ENCODE measurements around the gene EEPD1. TPM values are rescaled to one million over a fixed set of nuclear protein-coding genes. Genes with fewer than 3 reads are reported as not detected.

The EEPD1 gene
- total RNA-seq, 1 donor from 2014 or later = 14.0 TPM

- H3K36me3 ChIP-seq = peaks cover 0 to 13% of the 10 kb centered on the region in 2 donors
- peaks cover 0 to 15% of the 10 kb centered on the region in 2 donors for H3K4me1 ChIP-seq
- H3K4me3 ChIP-seq = no peak overlapping the region
- intact Hi-C loops (cut with DNase I) = no loop called here
- no peaks in the 10 kb centered on the region for H3K27me3 ChIP-seq
- peak overlapping the region in 1 of 2 donors; percentile 37 for H3K27ac ChIP-seq
- DNase-seq (ENCODE audit: low spot score in 2 of 2) = no peak
- no peaks in the 10 kb centered on the region for H3K9me3 ChIP-seq
- TF ChIP-seq, protein P1, sequence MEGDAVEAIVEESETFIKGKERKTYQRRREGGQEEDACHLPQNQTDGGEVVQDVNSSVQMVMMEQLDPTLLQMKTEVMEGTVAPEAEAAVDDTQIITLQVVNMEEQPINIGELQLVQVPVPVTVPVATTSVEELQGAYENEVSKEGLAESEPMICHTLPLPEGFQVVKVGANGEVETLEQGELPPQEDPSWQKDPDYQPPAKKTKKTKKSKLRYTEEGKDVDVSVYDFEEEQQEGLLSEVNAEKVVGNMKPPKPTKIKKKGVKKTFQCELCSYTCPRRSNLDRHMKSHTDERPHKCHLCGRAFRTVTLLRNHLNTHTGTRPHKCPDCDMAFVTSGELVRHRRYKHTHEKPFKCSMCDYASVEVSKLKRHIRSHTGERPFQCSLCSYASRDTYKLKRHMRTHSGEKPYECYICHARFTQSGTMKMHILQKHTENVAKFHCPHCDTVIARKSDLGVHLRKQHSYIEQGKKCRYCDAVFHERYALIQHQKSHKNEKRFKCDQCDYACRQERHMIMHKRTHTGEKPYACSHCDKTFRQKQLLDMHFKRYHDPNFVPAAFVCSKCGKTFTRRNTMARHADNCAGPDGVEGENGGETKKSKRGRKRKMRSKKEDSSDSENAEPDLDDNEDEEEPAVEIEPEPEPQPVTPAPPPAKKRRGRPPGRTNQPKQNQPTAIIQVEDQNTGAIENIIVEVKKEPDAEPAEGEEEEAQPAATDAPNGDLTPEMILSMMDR (IDR thresholded peaks at IDR 0.05) = no peak
These were observed 135.4 kb downstream of the EEPD1 start for GRCh38 chr7:36288501-36288900.

- H3K27ac ChIP-seq = peak overlapping the region; percentile 89 to 90
- H3K4me1 ChIP-seq = peaks cover 0 to 12% of the 10 kb centered on the region in 2 donors
- peak; percentile 29 to 84 for DNase-seq (ENCODE audit: low spot score in 2 of 2)
- H3K36me3 ChIP-seq = peaks cover 0 to 13% of the 10 kb centered on the region in 2 donors
- no peaks in the 10 kb centered on the region for H3K9me3 ChIP-seq
- no peaks in the 10 kb centered on the region for H3K27me3 ChIP-seq
- no peak overlapping the region for H3K4me3 ChIP-seq
- intact Hi-C loops (cut with DNase I) = loop anchor here (2.0 to 10.0 kb wide), 5 partner anchors 63 to 595 kb away; partner anchors contain the start of genes EEPD1 and HERPUD2
- TF ChIP-seq, protein P1 (IDR thresholded peaks at IDR 0.05) = no peak
These were observed 137.0 kb downstream of the EEPD1 start for GRCh38 chr7:36289833-36290661.

GRCh38 chr7:36291387-36292316, 138.6 kb downstream of the EEPD1 start:
- intact Hi-C loops (cut with DNase I) = loop anchor here (1.0 to 10.0 kb wide), 7 partner anchors 28 to 597 kb away; partner anchors contain the start of genes EEPD1 and HERPUD2

DNA sequence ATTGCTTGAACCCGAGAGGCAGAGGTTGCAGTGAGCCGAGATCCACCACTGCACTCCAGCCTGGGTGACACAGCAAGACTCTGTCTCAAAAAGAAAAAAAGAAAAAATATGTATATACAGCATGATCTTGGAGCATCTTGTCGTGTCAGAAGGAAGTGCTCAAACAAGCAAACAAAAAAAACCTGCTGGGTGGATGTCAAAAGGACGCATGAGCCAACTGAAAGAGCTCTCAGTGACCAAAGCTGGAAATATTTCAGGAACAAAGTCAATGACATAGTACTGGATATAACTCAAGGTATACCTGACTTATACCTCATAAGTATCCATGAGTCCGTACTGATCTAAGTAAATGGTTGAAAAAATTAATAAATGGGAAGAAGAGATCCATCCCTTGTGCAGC, 142.0 kb downstream of the EEPD1 start:
- Histone ChIP-seq H3K4me3 (no peak overlapping the region), H3K36me3 (peaks cover 10 to 23% of the 10 kb centered on the region in 2 donors), H3K27me3 (no peaks in the 10 kb centered on the region), H3K9me3 (no peaks in the 10 kb centered on the region), H3K27ac (no peak overlapping the region), H3K4me1 (peaks cover 0 to 12% of the 10 kb centered on the region in 2 donors)
- no peak for DNase-seq (ENCODE audit: low spot score in 2 of 2)
- intact Hi-C loops (cut with DNase I) = loop anchor here (10.0 kb wide), 1 partner anchor 600 kb away; the partner anchor contains the start of gene HERPUD2
- TF ChIP-seq, protein P1 (IDR thresholded peaks at IDR 0.05) = no peak

More at GRCh38 chr7:36291387-36292316, 138.6 kb downstream of the EEPD1 start:
- Histone ChIP-seq H3K4me1 (peaks cover 0 to 12% of the 10 kb centered on the region in 2 donors), H3K4me3 (peak overlapping the region; percentile 38 to 55), H3K27me3 (no peaks in the 10 kb centered on the region), H3K9me3 (no peaks in the 10 kb centered on the region), H3K27ac (peak overlapping the region; percentile 89 to 90), H3K36me3 (peaks cover 0 to 13% of the 10 kb centered on the region in 2 donors)
- TF ChIP-seq, protein P1 (IDR thresholded peaks at IDR 0.05) = peak; percentile 94 to 97 (median 96)
- DNase-seq (ENCODE audit: low spot score in 2 of 2) = peak; percentile 43 to 94

- Histone ChIP-seq H3K4me1 (peaks cover 0 to 15% of the 10 kb centered on the region in 2 donors), H3K27ac (no peak overlapping the region), H3K9me3 (no peaks in the 10 kb centered on the region), H3K27me3 (no peaks in the 10 kb centered on the region), H3K36me3 (peaks cover 10 to 23% of the 10 kb centered on the region in 2 donors), H3K4me3 (no peak overlapping the region)
- TF ChIP-seq, protein P1 (IDR thresholded peaks at IDR 0.05) = no peak
- DNase-seq (ENCODE audit: low spot score in 2 of 2) = no peak
- intact Hi-C loops (cut with DNase I) = loop anchor here (10.0 kb wide), 1 partner anchor 601 kb away; the partner anchor contains the start of gene HERPUD2
These were observed 143.2 kb downstream of the EEPD1 start for GRCh38 chr7:36296284-36296683.
